Stimulated activated CD8-positive, alpha-beta memory T cell treated with anti-CD3 and anti-CD28 coated beads, Interleukin-12 subunit alpha, Interleukin-12 subunit beta, amount 100 ng/mL, for 24 hours (primary cell): ENCODE data around the gene RBM11.
"Not testable (repeated sequence)": the region's sequence is repeated elsewhere in the genome, so short reads cannot be mapped to it uniquely, and the experiment has no call there.

Experiments used
- DNase-seq: peaks from one replicate; pipeline ENCODE4 v3.0.0-alpha.2; 2020; ENCODE audit errors: extremely low read depth

Gene RBM11

GRCh38 chr21:14215971-14216641 is at the start of gene RBM11:
RBM11 (plus strand) TSS chr21:14216157; CDS start chr21:14216187, 30 bp downstream.
- peak; percentile 51 for DNase-seq

GRCh38 chr21:14166463-14167223 is 49.3 kb upstream of the RBM11 start:
- DNase-seq = not testable (repeated sequence)

GRCh38 chr21:14206222-14206621 is 9.7 kb upstream of the RBM11 start:
- no peak for DNase-seq

- DNase-seq = no peak
These were observed 5.2 kb upstream of the RBM11 start, which contains the start of gene LIPI for GRCh38 chr21:14210738-14211137. LIPI (minus strand) TSS chr21:14210955; CDS start chr21:14210845, 110 bp downstream.

GRCh38 chr21:14213164-14213563 is 2.8 kb upstream of the RBM11 start:
- no peak for DNase-seq

GRCh38 chr21:14223365-14223764 is 7.4 kb downstream of the RBM11 start:
- no peak for DNase-seq

- no peak for DNase-seq
These were observed 13.4 kb downstream of the RBM11 start for GRCh38 chr21:14229399-14229798.

- DNase-seq = no peak
These were observed 19.1 kb downstream of the RBM11 start for GRCh38 chr21:14235101-14235500.

GRCh38 chr21:14236180-14236579 is 20.2 kb downstream of the RBM11 start:
- no peak for DNase-seq

GRCh38 chr21:14239281-14239680 is 23.3 kb downstream of the RBM11 start:
- DNase-seq = no peak

- DNase-seq = no peak
These were observed 25.3 kb downstream of the RBM11 start for GRCh38 chr21:14241297-14241696.

- no peak for DNase-seq
These were observed 27.5 kb downstream of the RBM11 start for GRCh38 chr21:14243461-14243860.

- no peak for DNase-seq
These were observed 27.9 kb downstream of the RBM11 start for GRCh38 chr21:14243874-14244273.

- DNase-seq = no peak
These were observed 29.0 kb downstream of the RBM11 start for GRCh38 chr21:14244911-14245310.

- DNase-seq = no peak
These were observed 29.8 kb downstream of the RBM11 start for GRCh38 chr21:14245711-14246110.

GRCh38 chr21:14251336-14251735 is 35.4 kb downstream of the RBM11 start:
- no peak for DNase-seq

GRCh38 chr21:14259747-14260146 is 43.8 kb downstream of the RBM11 start:
- DNase-seq = no peak

GRCh38 chr21:14260174-14260764 is 44.3 kb downstream of the RBM11 start:
- no peak for DNase-seq

GRCh38 chr21:14262039-14262438 is 46.1 kb downstream of the RBM11 start:
- DNase-seq = no peak

GRCh38 chr21:14263879-14264278 is 47.9 kb downstream of the RBM11 start:
- no peak for DNase-seq

GRCh38 chr21:14265023-14265422 is 49.1 kb downstream of the RBM11 start:
- no peak for DNase-seq

- DNase-seq = no peak
These were observed 51.1 kb downstream of the RBM11 start for GRCh38 chr21:14267076-14267475.

GRCh38 chr21:14270631-14271030 is 54.7 kb downstream of the RBM11 start:
- DNase-seq = no peak
